NOMO-1 treated with dmso at 0.1 percent for 144 hours (cell line): ENCODE data around the gene EID2B.
A peak's percentile ranks its signal among the peaks of the same experiment; 100 is the strongest.

Experiments
- DNase-seq: peaks from one replicate; lab custom pipeline; 2025; ENCODE audit not compliant: unreplicated experiment; lab: John Stamatoyannopoulos, UW

Gene EID2B

GRCh38 chr19:39533003-39533512 is 406 bp upstream of the EID2B start:
- no peak for DNase-seq

- no peak for DNase-seq
These were observed 819 bp downstream of the EID2B start for GRCh38 chr19:39531834-39532232.

GRCh38 chr19:39525205-39525604 is 7.4 kb downstream of the EID2B start:
- DNase-seq: no peak

GRCh38 chr19:39524495-39524894 is 8.2 kb downstream of the EID2B start:
- no peak for DNase-seq

GRCh38 chr19:39520541-39521484 is 11.8 kb downstream of the EID2B start:
- DNase-seq: no peak

GRCh38 chr19:39518975-39519374 is 13.7 kb downstream of the EID2B start:
- no peak for DNase-seq

GRCh38 chr19:39518458-39518857 is 14.2 kb downstream of the EID2B start:
- DNase-seq: no peak

- DNase-seq: no peak
These were observed 15.2 kb downstream of the EID2B start for GRCh38 chr19:39517432-39517831.

GRCh38 chr19:39516270-39516669 is 16.4 kb downstream of the EID2B start:
- DNase-seq: no peak

- no peak for DNase-seq
These were observed 17.0 kb downstream of the EID2B start for GRCh38 chr19:39515551-39516191.

GRCh38 chr19:39514840-39515550 is 17.7 kb downstream of the EID2B start, which contains the start of gene SELENOV:
TSS of gene SELENOV (plus strand) at chr19:39515139. CDS start at chr19:39515213, 74 bp downstream.
- DNase-seq: no peak

GRCh38 chr19:39512988-39513387 is 19.7 kb downstream of the EID2B start:
- DNase-seq: no peak

- no peak for DNase-seq
These were observed 23.4 kb downstream of the EID2B start for GRCh38 chr19:39509233-39509632.

- no peak for DNase-seq
These were observed 24.0 kb downstream of the EID2B start for GRCh38 chr19:39508629-39509028.

GRCh38 chr19:39507715-39508364 is 24.8 kb downstream of the EID2B start:
- no peak for DNase-seq

- DNase-seq: peak; percentile 2
These were observed 25.5 kb downstream of the EID2B start for GRCh38 chr19:39506944-39507714.

- DNase-seq: no peak
These were observed 26.1 kb downstream of the EID2B start for GRCh38 chr19:39506598-39506943.

- DNase-seq: peak; percentile 22
These were observed 29.8 kb downstream of the EID2B start for GRCh38 chr19:39502640-39503417.

GRCh38 chr19:39501340-39501739 is 31.3 kb downstream of the EID2B start:
- DNase-seq: no peak
